Measurements from ENCODE around the gene C3orf20.

C3orf20 gene

DNA sequence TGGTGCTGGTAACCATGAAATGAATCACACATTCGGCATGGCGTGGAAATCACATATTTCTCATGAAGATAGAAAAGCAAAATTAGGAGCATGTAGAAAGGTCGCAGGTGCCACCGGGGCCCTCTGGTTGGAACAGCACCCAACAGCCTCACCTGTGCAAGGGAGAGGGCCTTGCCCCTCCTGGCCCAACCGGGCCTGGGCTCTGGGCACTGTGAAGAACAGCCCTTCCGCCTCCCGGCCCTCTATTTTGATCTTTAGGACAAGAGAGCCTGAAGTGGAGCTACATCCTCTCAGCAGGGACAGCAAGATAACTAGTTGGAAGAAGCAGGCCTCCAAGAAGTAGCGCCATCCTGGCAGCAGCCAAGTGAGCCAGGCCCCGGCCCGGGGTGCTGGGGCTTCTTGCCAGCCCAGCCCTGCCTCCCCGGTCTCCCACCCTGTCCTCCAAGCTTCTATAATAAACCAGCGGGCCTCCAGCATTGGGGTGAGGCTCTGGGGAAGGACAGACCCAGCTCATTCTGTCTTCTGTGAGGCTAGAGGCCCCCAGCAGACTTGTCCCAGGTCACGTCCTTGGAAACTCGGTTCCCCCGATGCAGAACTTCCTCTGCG is 97.7 kb downstream of the C3orf20 start:
- no peaks in the 10 kb centered on the region for H3K36me3 ChIP-seq (replicated peaks in 1 of 2; ENCODE audit: control insufficient read depth in 2 of 2, insufficient read depth in 2 of 2, low read length in 2 of 2)
- H3K4ac ChIP-seq (ENCODE audit: low read length), result no peak overlapping the region
- H2AK5ac ChIP-seq (ENCODE audit: low read depth, low read length), result no peak overlapping the region
- peak overlapping the region; percentile 72 for H3K18ac ChIP-seq (ENCODE audit: low read length)
- H3K27me3 ChIP-seq (ENCODE audit: control insufficient read depth in 3 of 3, insufficient read depth in 3 of 3, low read depth in 1 of 3, low read length in 3 of 3), result peaks cover 0 to 2% (median 0%) of the 10 kb centered on the region in 3 experiments
- H3K4me1 ChIP-seq (ENCODE audit: control insufficient read depth in 2 of 2, insufficient read depth in 1 of 2, low read depth in 1 of 2, low read length in 2 of 2), result peaks cover 0 to 2% of the 10 kb centered on the region in 2 donors
- no peak overlapping the region for H2AFZ ChIP-seq (ENCODE audit: low read length)
- no peak overlapping the region for H3K14ac ChIP-seq (ENCODE audit: low read length)
- no peaks in the 10 kb centered on the region for H3K9me3 ChIP-seq (replicated peaks in 1 of 2; ENCODE audit: control insufficient read depth in 2 of 2, insufficient read depth in 1 of 2, low read depth in 1 of 2, low read length in 2 of 2)
- no peak overlapping the region for H2BK120ac ChIP-seq (ENCODE audit: low read depth, low read length)
- no peak overlapping the region for H3K27ac ChIP-seq (replicated peaks; ENCODE audit: low read length)
- no peak overlapping the region for H3K4me2 ChIP-seq (ENCODE audit: insufficient read depth, low read length, poor library complexity, severe bottlenecking)
- H4K8ac ChIP-seq (ENCODE audit: low read depth, low read length), result no peak overlapping the region
- H4K91ac ChIP-seq (ENCODE audit: low read depth, low read length, poor library complexity), result no peak overlapping the region
- H2BK12ac ChIP-seq (ENCODE audit: low read length), result no peak overlapping the region
- no CpG with 5 or more reads among the region's 16 CpGs for WGBS, 2 donors (ENCODE audit: extremely low coverage in 2 of 2, insufficient read length in 2 of 2, insufficient replicate concordance in 1 of 2)
- no peaks in the 10 kb centered on the region for H3K79me1 ChIP-seq (ENCODE audit: low read depth, low read length)
- H3K4me3 ChIP-seq (ENCODE audit: low read length in 2 of 2), result no peak overlapping the region
- no peak overlapping the region for H2BK15ac ChIP-seq (ENCODE audit: low read length)
- no peak overlapping the region for H2BK5ac ChIP-seq (ENCODE audit: low read length)
- H3K23ac ChIP-seq (ENCODE audit: low read depth, low read length, poor library complexity), result no peak overlapping the region
- no peak for DNase-seq (ENCODE audit: low spot score)
- H3K9ac ChIP-seq (ENCODE audit: low read depth, low read length, poor library complexity), result no peak overlapping the region

DNA sequence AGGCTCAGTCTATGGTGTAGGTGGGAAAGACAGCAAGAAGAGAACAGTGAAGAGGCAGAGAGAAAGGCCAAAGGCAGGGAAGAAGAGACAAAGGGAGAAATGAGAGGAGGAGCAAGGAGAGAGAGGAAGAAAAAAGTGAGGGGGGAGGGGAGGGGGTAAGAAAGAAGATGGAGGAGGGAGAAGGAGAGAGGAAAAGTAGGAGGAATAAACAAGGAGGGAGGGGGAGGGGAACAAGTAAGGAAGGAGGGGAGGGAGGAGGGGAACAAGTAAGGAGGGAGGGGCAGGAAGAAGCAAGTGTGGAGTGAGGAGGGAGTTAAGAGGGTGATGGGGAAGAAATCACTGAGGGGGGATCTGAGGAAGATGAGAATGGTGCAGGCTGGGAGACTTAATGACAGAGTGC is 98.3 kb downstream of the C3orf20 start:
- no peak for DNase-seq (ENCODE audit: low spot score)
- Histone ChIP-seq H3K23ac (ENCODE audit: low read depth, low read length, poor library complexity) (no peak overlapping the region), H2BK120ac (ENCODE audit: low read depth, low read length) (no peak overlapping the region), H3K27me3 (ENCODE audit: control insufficient read depth in 3 of 3, insufficient read depth in 3 of 3, low read depth in 1 of 3, low read length in 3 of 3) (peaks cover 0 to 2% (median 0%) of the 10 kb centered on the region in 3 experiments), H2AK5ac (ENCODE audit: low read depth, low read length) (no peak overlapping the region), H3K36me3 (replicated peaks in 1 of 2; ENCODE audit: control insufficient read depth in 2 of 2, insufficient read depth in 2 of 2, low read length in 2 of 2) (no peaks in the 10 kb centered on the region), H4K91ac (ENCODE audit: low read depth, low read length, poor library complexity) (no peak overlapping the region), H2BK5ac (ENCODE audit: low read length) (peak overlapping the region; percentile 35), H3K4me3 (ENCODE audit: low read length in 2 of 2) (no peak overlapping the region), H2BK15ac (ENCODE audit: low read length) (no peak overlapping the region), H3K9me3 (replicated peaks in 1 of 2; ENCODE audit: control insufficient read depth in 2 of 2, insufficient read depth in 1 of 2, low read depth in 1 of 2, low read length in 2 of 2) (no peaks in the 10 kb centered on the region), H3K14ac (ENCODE audit: low read length) (no peak overlapping the region), H3K4ac (ENCODE audit: low read length) (no peak overlapping the region), H3K79me1 (ENCODE audit: low read depth, low read length) (no peaks in the 10 kb centered on the region), H2AFZ (ENCODE audit: low read length) (no peak overlapping the region), H3K9ac (ENCODE audit: low read depth, low read length, poor library complexity) (no peak overlapping the region), H4K8ac (ENCODE audit: low read depth, low read length) (peak overlapping the region; percentile 52), H3K18ac (ENCODE audit: low read length) (no peak overlapping the region), H3K4me1 (ENCODE audit: control insufficient read depth in 2 of 2, insufficient read depth in 1 of 2, low read depth in 1 of 2, low read length in 2 of 2) (peaks cover 0 to 2% of the 10 kb centered on the region in 2 donors), H2BK12ac (ENCODE audit: low read length) (no peak overlapping the region), H3K27ac (replicated peaks; ENCODE audit: low read length) (no peak overlapping the region), H3K4me2 (ENCODE audit: insufficient read depth, low read length, poor library complexity, severe bottlenecking) (no peak overlapping the region)

DNA sequence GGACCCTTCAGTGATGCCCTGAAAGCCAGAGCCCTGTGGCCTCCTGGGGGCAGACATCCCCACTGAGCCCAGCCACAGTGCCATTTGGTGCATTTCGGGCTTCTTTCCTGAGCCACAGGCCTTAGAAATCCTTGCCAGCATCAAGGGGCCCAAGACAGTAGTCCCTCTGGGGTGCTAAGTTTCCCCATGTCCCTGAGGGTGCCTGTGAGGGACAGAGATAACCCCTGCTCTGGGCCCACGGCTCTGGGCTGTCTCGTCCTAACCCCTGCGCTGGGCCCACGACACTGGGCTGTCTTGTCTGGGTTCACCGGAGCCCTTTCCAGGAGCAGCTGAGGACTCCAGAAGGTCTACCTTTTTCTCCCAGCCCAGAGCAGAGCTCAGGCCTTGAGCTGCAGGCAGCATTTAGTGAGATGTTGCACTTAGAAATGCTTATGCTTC is 98.8 kb downstream of the C3orf20 start:
- H2BK15ac ChIP-seq (ENCODE audit: low read length), result peak overlapping the region; percentile 71
- H3K9ac ChIP-seq (ENCODE audit: low read depth, low read length, poor library complexity), result no peak overlapping the region
- H3K79me1 ChIP-seq (ENCODE audit: low read depth, low read length), result no peaks in the 10 kb centered on the region
- no peak overlapping the region for H3K4me2 ChIP-seq (ENCODE audit: insufficient read depth, low read length, poor library complexity, severe bottlenecking)
- no peak overlapping the region for H3K23ac ChIP-seq (ENCODE audit: low read depth, low read length, poor library complexity)
- no peak overlapping the region for H3K4ac ChIP-seq (ENCODE audit: low read length)
- H2AK5ac ChIP-seq (ENCODE audit: low read depth, low read length), result no peak overlapping the region
- DNase-seq (ENCODE audit: low spot score), result no peak
- H3K27me3 ChIP-seq (ENCODE audit: control insufficient read depth in 3 of 3, insufficient read depth in 3 of 3, low read depth in 1 of 3, low read length in 3 of 3), result peaks cover 0 to 2% (median 0%) of the 10 kb centered on the region in 3 experiments
- no peak overlapping the region for H2AFZ ChIP-seq (ENCODE audit: low read length)
- H3K27ac ChIP-seq (replicated peaks; ENCODE audit: low read length), result no peak overlapping the region
- no peaks in the 10 kb centered on the region for H3K36me3 ChIP-seq (replicated peaks in 1 of 2; ENCODE audit: control insufficient read depth in 2 of 2, insufficient read depth in 2 of 2, low read length in 2 of 2)
- H2BK5ac ChIP-seq (ENCODE audit: low read length), result peak overlapping the region; percentile 35
- H3K4me1 ChIP-seq (ENCODE audit: control insufficient read depth in 2 of 2, insufficient read depth in 1 of 2, low read depth in 1 of 2, low read length in 2 of 2), result peaks cover 0 to 2% of the 10 kb centered on the region in 2 donors
- H3K18ac ChIP-seq (ENCODE audit: low read length), result peak overlapping the region; percentile 65
- H3K9me3 ChIP-seq (replicated peaks in 1 of 2; ENCODE audit: control insufficient read depth in 2 of 2, insufficient read depth in 1 of 2, low read depth in 1 of 2, low read length in 2 of 2), result no peaks in the 10 kb centered on the region
- H3K14ac ChIP-seq (ENCODE audit: low read length), result no peak overlapping the region
- WGBS, 2 donors (ENCODE audit: extremely low coverage in 2 of 2, insufficient read length in 2 of 2, insufficient replicate concordance in 1 of 2), result no CpG with 5 or more reads among the region's 6 CpGs
- no peak overlapping the region for H3K4me3 ChIP-seq (ENCODE audit: low read length in 2 of 2)
- H2BK12ac ChIP-seq (ENCODE audit: low read length), result no peak overlapping the region
- H4K91ac ChIP-seq (ENCODE audit: low read depth, low read length, poor library complexity), result no peak overlapping the region
- peak overlapping the region; percentile 67 for H2BK120ac ChIP-seq (ENCODE audit: low read depth, low read length)
- H4K8ac ChIP-seq (ENCODE audit: low read depth, low read length), result no peak overlapping the region

DNA sequence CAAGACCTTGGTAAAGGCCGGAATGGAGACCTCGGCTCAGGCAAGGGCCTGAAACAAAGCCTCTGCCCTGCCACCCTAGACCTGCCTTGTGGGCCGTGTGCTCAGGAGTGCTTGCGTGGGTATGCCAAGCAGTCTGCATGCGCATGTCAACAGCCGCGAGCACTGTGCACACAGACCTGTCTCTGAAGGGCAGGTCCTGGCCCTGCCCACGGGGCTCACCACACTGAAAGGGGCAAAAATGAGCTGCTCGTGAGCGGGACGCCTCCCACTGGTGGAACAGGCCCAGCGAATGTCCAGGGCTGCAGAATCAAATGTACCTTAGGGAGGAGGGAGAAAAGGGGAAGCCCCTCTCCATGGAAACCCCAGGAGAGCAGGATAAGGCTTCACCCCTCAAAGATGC is 99.5 kb downstream of the C3orf20 start:
- Histone ChIP-seq H2AFZ (ENCODE audit: low read length) (no peak overlapping the region), H3K18ac (ENCODE audit: low read length) (no peak overlapping the region), H2BK5ac (ENCODE audit: low read length) (peak overlapping the region; percentile 82), H3K4me1 (ENCODE audit: control insufficient read depth in 2 of 2, insufficient read depth in 1 of 2, low read depth in 1 of 2, low read length in 2 of 2) (peaks cover 0 to 2% of the 10 kb centered on the region in 2 donors), H2AK5ac (ENCODE audit: low read depth, low read length) (peak overlapping the region; percentile 52), H2BK12ac (ENCODE audit: low read length) (no peak overlapping the region), H3K9ac (ENCODE audit: low read depth, low read length, poor library complexity) (peak overlapping the region; percentile 60), H3K23ac (ENCODE audit: low read depth, low read length, poor library complexity) (peak overlapping the region; percentile 85), H2BK120ac (ENCODE audit: low read depth, low read length) (peak overlapping the region; percentile 61), H3K4me2 (ENCODE audit: insufficient read depth, low read length, poor library complexity, severe bottlenecking) (no peak overlapping the region), H3K4ac (ENCODE audit: low read length) (no peak overlapping the region), H2BK15ac (ENCODE audit: low read length) (peak overlapping the region; percentile 79), H4K8ac (ENCODE audit: low read depth, low read length) (no peak overlapping the region), H4K91ac (ENCODE audit: low read depth, low read length, poor library complexity) (no peak overlapping the region), H3K27me3 (ENCODE audit: control insufficient read depth in 3 of 3, insufficient read depth in 3 of 3, low read depth in 1 of 3, low read length in 3 of 3) (peaks cover 0 to 2% (median 0%) of the 10 kb centered on the region in 3 experiments), H3K27ac (replicated peaks; ENCODE audit: low read length) (no peak overlapping the region), H3K79me1 (ENCODE audit: low read depth, low read length) (no peaks in the 10 kb centered on the region), H3K14ac (ENCODE audit: low read length) (peak overlapping the region; percentile 31), H3K36me3 (replicated peaks in 1 of 2; ENCODE audit: control insufficient read depth in 2 of 2, insufficient read depth in 2 of 2, low read length in 2 of 2) (no peaks in the 10 kb centered on the region), H3K4me3 (ENCODE audit: low read length in 2 of 2) (peak overlapping the region in 1 of 2 donors; percentile 24), H3K9me3 (replicated peaks in 1 of 2; ENCODE audit: control insufficient read depth in 2 of 2, insufficient read depth in 1 of 2, low read depth in 1 of 2, low read length in 2 of 2) (no peaks in the 10 kb centered on the region)
- WGBS, 2 donors (ENCODE audit: extremely low coverage in 2 of 2, insufficient read length in 2 of 2, insufficient replicate concordance in 1 of 2), result no CpG with 5 or more reads among the region's 12 CpGs
- DNase-seq (ENCODE audit: low spot score), result no peak
